ENCODE measurements around the gene IL1F10. TPM values are rescaled to one million over a fixed set of nuclear protein-coding genes. Genes with fewer than 3 reads are reported as not detected.

IL1F10 gene
- total and polyA plus RNA-seq, 2 of the 8 experiments (the other 6 are each of a cell fraction or from before 2014, with no cell fraction given): not detected

DNA sequence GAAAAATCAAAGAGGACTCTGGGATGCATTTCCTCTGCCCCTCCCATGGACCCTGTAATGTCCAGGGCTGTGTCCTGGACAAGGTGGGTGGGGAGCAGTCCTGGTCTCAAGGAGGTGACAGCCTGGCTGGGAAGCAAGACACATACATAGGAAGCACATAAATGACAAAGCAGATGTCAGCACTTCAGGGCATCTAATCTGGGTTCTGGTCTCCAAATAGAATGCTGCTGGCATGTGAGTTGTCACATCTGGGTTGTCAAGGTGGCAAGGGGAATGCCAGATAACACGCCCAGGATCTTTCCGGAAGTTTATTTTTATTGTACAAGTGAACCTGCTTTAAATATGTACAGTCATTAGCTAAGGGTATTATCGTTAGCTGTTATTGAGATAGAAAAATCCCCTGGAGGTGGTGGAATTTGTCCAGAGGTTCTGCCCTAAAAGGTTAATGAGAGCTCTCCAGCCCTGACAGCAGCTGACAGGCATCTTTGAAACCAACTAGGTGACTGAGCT is 5.6 kb downstream of the IL1F10 start:
- H2BK20ac ChIP-seq (ENCODE audit: low read length): no peak overlapping the region
- no peaks in the 10 kb centered on the region for H3K23me2 ChIP-seq (ENCODE audit: low read depth, low read length)
- H4K91ac ChIP-seq (replicated peaks; ENCODE audit: insufficient read length, low read length): no peak overlapping the region
- no peak overlapping the region for H3K56ac ChIP-seq (replicated peaks; ENCODE audit: insufficient read length, low read depth, low read length)
- no peaks in the 10 kb centered on the region for H3K79me2 ChIP-seq (ENCODE audit: control insufficient read depth in 1 of 2, insufficient read depth in 2 of 2, low read length in 2 of 2)
- no peak overlapping the region for H2BK12ac ChIP-seq (ENCODE audit: low read depth, low read length)
- H3K4me3 ChIP-seq (ENCODE audit: extremely low read depth in 1 of 4, insufficient read depth in 2 of 4, low read depth in 3 of 4, low read length in 4 of 4): no peak overlapping the region
- ChIA-PET CTCF (ENCODE audit: partially characterized antibody) (interaction anchor here (1.0 to 1.5 kb wide), 3 partner anchors 8 to 131 kb away, joined by 3 to 4 read pairs (median 3); no protein-coding TSS in a partner anchor), POLR2A (ENCODE audit: partially characterized antibody) (no interaction called here)
- H4K8ac ChIP-seq (ENCODE audit: extremely low read depth, insufficient read depth, low read length): no peak overlapping the region
- H3K27ac ChIP-seq (ENCODE audit: low read depth, low read length): no peak overlapping the region
- 62% methylated on average over 3 of the region's 3 CpGs; no CpG with 5 or more reads in 1 of the 2 experiments for WGBS, 2 experiments (ENCODE audit: extremely low coverage in 1 of 2, insufficient coverage in 1 of 2, insufficient read length in 1 of 2, insufficient replicate concordance in 2 of 2, low coverage in 1 of 2, low lambda C conversion rate in 2 of 2, missing lambda C conversion rate in 1 of 2)
- no peak overlapping the region for H2BK120ac ChIP-seq (replicated peaks; ENCODE audit: low read depth, low read length)
- no peak overlapping the region for H3K9ac ChIP-seq (replicated peaks in 1 of 4; ENCODE audit: extremely low read depth in 1 of 4, low read depth in 3 of 4, low read length in 3 of 4)
- no peak overlapping the region for H2AK5ac ChIP-seq (ENCODE audit: low read depth, low read length)
- no peak overlapping the region for H2BK15ac ChIP-seq (ENCODE audit: low read length)
- H3K9me3 ChIP-seq (ENCODE audit: insufficient read depth in 2 of 2, low read depth in 1 of 2, low read length in 1 of 2): no peaks in the 10 kb centered on the region
- no peak overlapping the region for H3K23ac ChIP-seq (ENCODE audit: insufficient read length)
- H2BK5ac ChIP-seq (ENCODE audit: low read depth, low read length): no peak overlapping the region
- no peaks in the 10 kb centered on the region for H3K79me1 ChIP-seq (ENCODE audit: low read depth, low read length)
- FAIRE-seq: no peak
- no peak overlapping the region for H3K18ac ChIP-seq (ENCODE audit: extremely low read depth, low read length)
- DNase-seq (ENCODE audit: low read depth in 1 of 2, low spot score in 2 of 2): no peak
- H4K20me1 ChIP-seq (replicated peaks in 1 of 2; ENCODE audit: control insufficient read depth in 1 of 2, insufficient read depth in 2 of 2, low read length in 2 of 2): no peaks in the 10 kb centered on the region
- no peak overlapping the region for H3K14ac ChIP-seq (ENCODE audit: insufficient read length)
- H3K4ac ChIP-seq (replicated peaks; ENCODE audit: insufficient read length, low read depth, low read length): no peak overlapping the region
- H3K4me1 ChIP-seq (replicated peaks in 1 of 4; ENCODE audit: control insufficient read depth in 3 of 4, insufficient read depth in 4 of 4, low read length in 3 of 4): no peaks in the 10 kb centered on the region
- no peak overlapping the region for H2AFZ ChIP-seq (ENCODE audit: low read length)
- H3K4me2 ChIP-seq (ENCODE audit: insufficient read depth in 1 of 2, low read depth in 2 of 2, low read length in 2 of 2): no peak overlapping the region
- H4K5ac ChIP-seq (ENCODE audit: insufficient read length, low read depth, low read length): no peak overlapping the region
- no peaks in the 10 kb centered on the region for H3K27me3 ChIP-seq (replicated peaks in 1 of 4; ENCODE audit: control insufficient read depth in 3 of 4, extremely low read depth in 1 of 4, insufficient read depth in 3 of 4, low read length in 3 of 4)
- no peaks in the 10 kb centered on the region for H3K36me3 ChIP-seq (ENCODE audit: control insufficient read depth in 2 of 4, insufficient read depth in 4 of 4, low read length in 3 of 4)
- TF ChIP-seq RXRA (IDR thresholded peaks at IDR 0.05; ENCODE audit: insufficient read depth, low read depth, low read length) (no peak), SIN3A (conservative IDR thresholded peaks at IDR 0.05 in 1 of 2, IDR thresholded peaks at IDR 0.05 in 1 of 2; ENCODE audit: low read depth in 1 of 2, low read length in 2 of 2) (no peak)
